Cardiac ventricle fibroblast (primary cell): ENCODE results near the gene KPRP. TPM values are rescaled to one million over a fixed set of nuclear protein-coding genes. Genes with fewer than 3 reads are reported as not detected.

ENCODE experiments used
- total RNA-seq: library from RNA; depleted of rRNA; stranded (reverse); fragments of >200 nt; gene quantifications from 2 replicates; pipeline ENCODE4 v1.2.3, GENCODE V29; 2015

Gene KPRP
- not detected in 2 replicates for total RNA-seq

GRCh38 chr1:152757747-152758146, at the start of gene KPRP:
Gene KPRP (plus strand): TSS chr1:152758025. CDS start chr1:152759589, 1,564 bp downstream.

GRCh38 chr1:152774875-152775274, 17.1 kb downstream of the KPRP start, which contains the start of gene LCE1F:
Gene LCE1F (plus strand): TSS chr1:152775140. CDS start chr1:152776372, 1,232 bp downstream.

GRCh38 chr1:152786077-152786476, 28.3 kb downstream of the KPRP start, which contains the start of gene LCE1E:
Gene LCE1E (plus strand): TSS chr1:152786257. CDS start chr1:152787300, 1,043 bp downstream.

GRCh38 chr1:152796421-152796820, 38.6 kb downstream of the KPRP start, which contains the start of gene LCE1D:
Gene LCE1D (plus strand): TSS chr1:152796721. CDS start chr1:152797795, 1,074 bp downstream.

GRCh38 chr1:152806576-152806975, 48.8 kb downstream of the KPRP start, which contains the start of gene LCE1C:
Gene LCE1C (minus strand): TSS chr1:152806651. CDS start chr1:152805478, 1,173 bp downstream.

Other genes starting within 250 kb of the KPRP start
- not detected in 2 replicates for gene LCE5A, start 247.2 kb upstream of the KPRP start, total RNA-seq
- not detected in 2 replicates for gene CRCT1, start 243.5 kb upstream of the KPRP start, total RNA-seq
- not detected in 2 replicates for gene LCE3E, start 191.2 kb upstream of the KPRP start, total RNA-seq
- gene LCE3D, start 177.5 kb upstream of the KPRP start, total RNA-seq: not detected in 2 replicates
- not detected in 2 replicates for gene LCE3C, start 157.8 kb upstream of the KPRP start, total RNA-seq
- gene LCE3B, start 144.2 kb upstream of the KPRP start, total RNA-seq: not detected in 2 replicates
- not detected in 2 replicates for gene LCE3A, start 134.9 kb upstream of the KPRP start, total RNA-seq
- not detected in 2 replicates for gene LCE2D, start 94.6 kb upstream of the KPRP start, total RNA-seq
- not detected in 2 replicates for gene LCE2C, start 82.7 kb upstream of the KPRP start, total RNA-seq
- gene LCE2B, start 71.9 kb upstream of the KPRP start, total RNA-seq: not detected in 2 replicates
- not detected in 2 replicates for gene LCE2A, start 59.7 kb upstream of the KPRP start, total RNA-seq
- gene LCE4A, start 49.9 kb upstream of the KPRP start, total RNA-seq: not detected in 2 replicates
- not detected in 2 replicates for gene LCE1F, start 17.1 kb downstream of the KPRP start, total RNA-seq
- not detected in 2 replicates for gene LCE1E, start 28.2 kb downstream of the KPRP start, total RNA-seq
- gene LCE1D, start 38.7 kb downstream of the KPRP start, total RNA-seq: not detected in 2 replicates
- gene LCE1C, start 48.6 kb downstream of the KPRP start, total RNA-seq: not detected in 2 replicates
- not detected in 2 replicates for gene LCE1B, start 53.9 kb downstream of the KPRP start, total RNA-seq
- not detected in 2 replicates for gene LCE1A, start 69.4 kb downstream of the KPRP start, total RNA-seq
- not detected in 2 replicates for gene LCE6A, start 84.8 kb downstream of the KPRP start, total RNA-seq
- gene LCE7A, start 102.0 kb downstream of the KPRP start, total RNA-seq: not detected in 2 replicates
- gene SMCP, start 120.3 kb downstream of the KPRP start, total RNA-seq: not detected in 2 replicates
- gene IVL, start 150.5 kb downstream of the KPRP start, total RNA-seq: not detected in 2 replicates
- gene SPRR5, start 189.2 kb downstream of the KPRP start, total RNA-seq: not detected in 2 replicates
- not detected in 2 replicates for gene SPRR4, start 212.6 kb downstream of the KPRP start, total RNA-seq
- gene SPRR1A, start 226.1 kb downstream of the KPRP start, total RNA-seq: not detected in 2 replicates
- gene SPRR3, start 243.7 kb downstream of the KPRP start, total RNA-seq: not detected in 2 replicates